Measurements from ENCODE around the gene SENP6. TPM values are rescaled to one million over a fixed set of nuclear protein-coding genes. Genes with fewer than 3 reads are reported as not detected.
A peak's percentile ranks its signal among the peaks of the same experiment; 100 is the strongest.

The SENP6 gene
- polyA plus RNA-seq, 5 donors, result 114 to 178 (median 172) TPM

DNA sequence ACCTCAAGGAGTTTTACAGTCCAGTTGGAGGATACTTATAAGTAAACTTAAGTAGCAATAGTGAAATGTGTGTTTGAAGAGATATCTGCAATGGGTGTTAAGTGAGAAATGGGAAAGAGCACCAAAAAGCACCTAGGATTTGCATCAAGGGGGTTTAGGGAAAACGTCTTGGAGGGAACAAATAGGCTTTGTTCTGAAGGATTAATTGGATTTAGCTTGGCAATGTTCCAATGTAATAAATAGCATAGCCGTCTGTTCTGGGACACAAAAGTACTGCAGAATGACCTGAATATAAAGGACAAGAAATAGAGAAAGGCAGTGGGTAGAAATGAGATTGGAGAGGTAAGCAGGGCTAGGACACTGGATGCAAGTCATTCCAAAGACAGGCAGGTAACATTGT lies 144.5 kb downstream of the SENP6 start:
- no peak for DNase-seq

DNA sequence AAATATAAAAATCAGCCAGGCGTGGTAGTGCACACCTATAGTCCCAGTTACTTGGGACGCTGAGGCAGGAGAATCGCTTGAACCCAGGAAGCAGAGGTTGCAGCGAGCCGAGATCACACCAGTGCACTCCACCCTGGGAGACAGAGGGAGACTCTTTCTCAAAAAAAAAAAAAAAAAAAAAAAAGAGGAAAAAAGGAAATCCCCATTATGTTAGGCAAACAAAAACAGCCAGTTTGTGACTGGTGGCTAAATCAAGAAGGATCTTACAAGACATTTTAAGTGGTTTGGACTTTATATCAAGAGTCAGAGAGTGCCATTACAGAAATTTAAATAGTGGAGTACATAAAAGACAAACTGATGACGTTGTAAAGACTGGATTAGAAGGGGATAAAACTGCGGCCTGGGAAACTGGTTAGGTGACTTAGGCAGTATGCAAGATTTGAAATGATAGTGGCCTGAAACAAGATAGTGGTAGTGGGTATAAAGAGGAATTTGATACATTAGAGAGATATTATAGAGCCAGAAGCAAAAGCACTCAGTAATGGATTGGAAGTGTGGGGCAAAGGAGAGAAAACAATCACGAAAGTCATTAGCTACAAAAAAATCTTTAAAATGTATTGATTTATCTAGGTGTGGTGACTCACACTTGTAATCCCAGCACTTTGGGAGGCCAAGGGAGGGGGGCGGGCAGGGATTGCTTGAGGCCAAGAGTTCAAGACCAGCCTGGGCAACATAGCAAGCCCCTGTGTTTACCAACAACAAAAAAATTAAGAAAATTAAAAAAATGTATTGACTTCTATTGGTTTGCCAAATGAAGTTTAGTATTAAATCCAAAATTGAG lies 145.7 kb downstream of the SENP6 start:
- DNase-seq, result peak; percentile 33 to 40

DNA sequence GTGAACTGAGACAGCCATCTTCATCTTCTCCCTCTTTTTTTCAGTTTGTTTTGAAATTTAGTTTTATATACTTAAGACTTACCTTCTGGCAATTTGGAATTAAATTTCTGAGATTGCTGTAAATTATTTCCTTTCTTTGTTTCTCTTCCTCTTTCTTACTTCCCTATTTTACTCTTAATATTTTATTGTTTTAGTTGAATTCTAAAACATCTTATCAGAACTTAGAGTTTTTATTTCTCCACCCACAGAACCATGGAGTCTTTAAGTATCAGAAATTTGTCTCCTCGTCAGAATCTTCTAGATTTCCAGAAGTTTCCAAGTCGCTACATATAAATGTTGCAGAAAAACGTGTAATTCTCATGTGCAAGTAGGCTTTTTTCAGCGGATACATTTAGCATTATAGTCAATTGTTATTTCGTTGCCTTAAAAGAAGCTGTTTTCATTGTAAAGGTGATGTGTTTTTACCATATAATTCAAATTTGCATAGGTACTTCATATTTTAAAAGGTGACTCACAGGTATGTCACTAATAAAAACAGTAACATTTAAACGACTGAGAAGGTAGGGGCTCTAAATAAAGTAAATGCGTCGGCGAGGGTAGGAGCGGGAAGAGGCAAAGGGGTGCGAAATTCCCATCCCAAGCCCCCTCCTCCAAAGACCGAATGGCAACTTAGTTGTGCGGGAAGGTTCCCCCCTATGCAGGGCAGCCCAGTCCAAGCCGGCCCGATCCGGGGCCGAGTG lies 146.5 kb downstream of the SENP6 start:
- no peak for DNase-seq

DNA sequence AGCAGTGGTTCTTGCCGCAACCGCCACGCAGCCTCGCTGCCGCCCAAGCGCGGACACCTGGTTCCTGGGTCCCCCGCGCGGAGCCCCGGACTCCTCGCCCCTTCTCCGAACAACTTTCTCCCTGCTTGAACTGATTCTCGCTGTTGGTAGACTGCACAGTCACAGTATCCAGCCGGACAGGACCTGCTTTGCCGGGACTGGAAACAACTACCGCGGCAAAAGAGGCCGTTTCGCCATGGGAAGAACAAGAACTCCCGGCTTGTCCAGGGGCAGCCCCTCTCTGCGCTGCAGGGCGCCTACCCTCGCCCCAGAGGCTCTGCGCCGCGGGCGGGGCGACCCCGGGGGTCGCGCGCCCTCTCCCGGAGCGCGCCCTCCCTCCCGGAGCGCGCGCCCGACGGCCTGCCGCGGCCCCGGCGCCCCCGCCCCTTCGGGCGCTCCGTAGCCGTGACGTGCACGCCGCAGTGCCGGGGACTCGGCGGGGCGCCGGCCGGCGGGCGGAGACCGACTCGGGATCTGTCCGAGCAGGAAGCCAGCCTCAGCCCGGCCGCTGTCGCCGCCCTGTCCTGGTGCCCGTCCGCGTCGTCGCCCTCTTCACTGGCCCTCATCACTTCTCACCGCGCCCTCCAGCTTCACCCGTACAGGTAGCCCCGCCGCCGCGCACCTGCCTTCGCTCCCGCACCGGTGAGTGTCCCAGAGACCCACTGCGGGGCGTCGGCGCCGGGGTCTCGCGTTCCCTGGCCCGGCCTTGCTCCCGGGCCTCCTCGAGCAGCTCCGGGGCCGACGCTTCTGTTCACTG lies 147.3 kb downstream of the SENP6 start, which contains the start of gene MYO6:
TSS of gene MYO6 (plus strand) at position 497 of the 796 bp plus-strand sequence. CDS start 68,309 bp downstream, outside the sequence.
- peak; percentile 70 to 73 for DNase-seq

DNA sequence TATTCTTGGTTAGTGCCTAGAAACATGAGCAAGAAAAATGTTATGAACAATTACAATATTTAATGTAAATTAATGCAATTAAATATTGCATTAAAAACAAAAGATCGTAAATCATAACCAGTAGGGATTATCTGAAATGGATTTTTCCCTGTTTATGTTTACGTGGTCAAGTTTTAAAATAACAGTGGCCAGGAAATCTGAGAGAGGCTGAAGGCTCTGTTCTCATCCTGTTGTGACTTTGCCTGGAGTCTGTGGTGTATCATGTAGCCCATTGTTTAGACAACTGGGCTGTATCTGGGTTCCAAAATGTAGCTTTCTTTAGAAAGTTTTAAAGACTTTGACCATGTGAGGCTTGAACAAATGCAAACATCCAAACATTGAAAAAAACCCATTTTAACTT lies 149.8 kb downstream of the SENP6 start:
- no peak for DNase-seq

DNA sequence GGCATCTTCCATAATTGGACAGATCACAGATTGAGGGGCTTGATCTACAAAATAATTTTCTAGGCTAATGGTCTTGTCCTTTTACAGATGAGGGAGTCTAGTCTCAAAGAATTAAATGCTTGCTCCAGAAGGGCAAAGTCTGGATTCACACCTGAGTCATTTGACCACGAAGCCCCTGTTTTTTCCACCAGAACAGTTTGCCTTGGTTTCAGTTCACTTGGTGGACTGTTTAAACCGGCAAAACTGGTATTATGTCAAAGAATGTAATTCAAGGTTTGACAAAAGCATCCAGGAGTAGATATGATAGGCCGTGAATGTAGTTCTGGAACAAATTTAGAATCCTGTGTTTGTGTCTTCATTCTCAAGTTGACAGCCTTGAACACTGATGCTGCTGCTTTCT lies 150.7 kb downstream of the SENP6 start:
- no peak for DNase-seq

DNA sequence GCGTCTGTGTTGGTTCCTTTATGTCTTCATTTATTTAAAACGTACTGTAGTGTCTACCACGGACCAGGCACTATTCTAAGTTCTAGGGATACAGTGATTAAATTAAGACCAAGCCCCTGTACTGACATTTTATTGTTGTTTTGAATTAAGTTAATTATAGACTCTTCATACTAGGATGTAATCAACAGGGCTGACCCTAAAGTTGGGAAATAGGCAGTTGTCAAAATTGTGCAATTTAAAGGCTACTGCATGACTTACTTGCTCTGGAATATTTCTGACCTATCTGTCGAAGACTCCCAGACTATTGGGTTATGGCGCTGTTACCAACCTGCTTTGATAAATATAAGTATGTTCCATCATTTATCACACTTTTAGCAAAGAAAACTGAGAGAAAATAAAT lies 154.0 kb downstream of the SENP6 start:
- DNase-seq, result no peak

DNA sequence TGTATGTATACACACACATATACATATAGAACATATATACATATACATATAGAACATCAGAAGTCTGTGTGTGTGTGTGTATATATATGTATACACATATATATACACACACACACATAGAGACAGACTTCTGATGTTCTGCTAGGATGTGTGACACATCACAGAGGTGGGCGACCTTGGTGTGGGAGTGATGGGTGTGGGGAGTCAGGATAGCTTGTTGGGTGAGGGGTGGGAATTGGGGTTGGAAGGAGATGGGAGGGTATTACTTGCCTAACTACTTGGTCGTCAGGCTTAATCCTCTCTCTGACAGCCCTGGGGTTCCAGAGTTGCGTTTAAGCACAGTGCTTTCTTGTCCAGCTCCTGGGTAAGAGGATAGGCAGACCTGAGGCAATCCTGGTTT lies 155.6 kb downstream of the SENP6 start:
- no peak for DNase-seq

DNA sequence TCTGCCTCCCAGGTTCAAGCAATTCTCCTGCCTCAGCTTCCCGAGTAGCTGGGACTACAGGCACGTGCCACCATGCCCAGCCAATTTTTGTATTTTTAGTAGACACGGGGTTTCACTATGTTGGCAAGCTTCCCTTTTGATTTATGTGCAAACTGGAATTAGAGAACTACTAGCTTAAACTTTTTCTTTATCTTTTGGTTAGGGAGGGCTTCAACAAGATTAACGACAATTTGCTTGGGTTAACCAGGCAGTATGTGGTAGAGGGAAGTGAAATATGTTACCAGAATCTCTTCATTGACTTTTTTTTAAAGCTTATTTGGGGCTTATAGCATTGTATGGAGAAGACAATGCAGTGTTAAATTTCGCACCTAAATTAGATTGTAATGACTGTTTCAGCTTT lies 156.4 kb downstream of the SENP6 start:
- no peak for DNase-seq

DNA sequence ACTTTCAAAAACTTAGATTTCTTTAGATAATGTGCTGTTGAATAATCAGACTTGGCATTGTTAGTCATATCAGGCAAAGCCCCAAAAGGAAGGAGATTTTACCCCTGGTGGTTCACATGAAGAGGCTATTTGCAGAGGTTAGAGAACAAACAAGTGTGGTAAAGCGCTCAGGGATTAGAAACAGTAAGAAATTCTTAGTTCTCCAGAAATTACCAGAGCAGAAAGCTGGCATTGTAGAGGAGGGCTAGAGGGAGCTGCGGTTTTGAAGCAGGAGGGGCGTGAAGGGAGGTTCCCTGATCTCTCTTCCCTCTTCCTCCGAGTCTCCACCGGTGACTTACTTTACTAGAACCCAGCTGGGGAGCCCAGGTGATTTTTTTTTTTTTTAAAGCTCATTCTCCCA lies 157.5 kb downstream of the SENP6 start:
- no peak for DNase-seq

DNA sequence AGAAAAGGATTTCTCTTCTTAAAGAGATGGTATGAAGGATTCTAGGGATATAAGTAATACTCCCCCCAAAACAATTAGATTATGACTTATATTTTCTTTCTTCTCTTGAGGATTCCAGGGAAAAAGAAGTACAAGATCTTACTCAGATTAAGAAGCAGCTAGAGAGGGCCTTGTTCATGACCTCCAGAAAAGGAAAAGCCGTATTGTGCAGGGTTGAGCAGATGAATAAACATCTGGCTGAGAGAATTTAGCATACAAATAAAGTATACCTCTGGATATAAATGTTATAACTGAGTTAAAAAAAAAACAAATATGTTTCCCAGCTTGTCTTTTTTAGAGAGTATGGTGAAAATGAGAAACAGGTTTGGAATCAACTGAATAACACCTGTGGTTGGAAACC lies 158.6 kb downstream of the SENP6 start:
- DNase-seq, result no peak

DNA sequence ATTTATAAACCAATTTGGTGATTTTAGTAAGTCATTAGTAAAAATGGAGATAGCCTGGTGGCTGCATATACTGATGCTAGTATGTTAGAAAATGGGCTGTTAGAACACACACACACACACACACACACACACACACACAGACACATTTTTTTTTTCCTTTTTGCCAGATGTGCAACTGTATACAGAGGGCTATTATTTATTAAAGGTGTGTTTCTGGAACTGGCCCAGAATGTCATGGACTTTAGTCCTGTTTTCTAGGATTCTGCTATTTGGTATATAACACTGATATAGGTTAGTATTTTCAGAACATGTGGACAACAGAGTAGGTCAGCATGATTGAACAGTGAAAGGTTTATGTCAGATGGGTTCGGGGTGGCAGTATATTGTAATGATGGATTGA lies 159.8 kb downstream of the SENP6 start:
- DNase-seq, result no peak

DNA sequence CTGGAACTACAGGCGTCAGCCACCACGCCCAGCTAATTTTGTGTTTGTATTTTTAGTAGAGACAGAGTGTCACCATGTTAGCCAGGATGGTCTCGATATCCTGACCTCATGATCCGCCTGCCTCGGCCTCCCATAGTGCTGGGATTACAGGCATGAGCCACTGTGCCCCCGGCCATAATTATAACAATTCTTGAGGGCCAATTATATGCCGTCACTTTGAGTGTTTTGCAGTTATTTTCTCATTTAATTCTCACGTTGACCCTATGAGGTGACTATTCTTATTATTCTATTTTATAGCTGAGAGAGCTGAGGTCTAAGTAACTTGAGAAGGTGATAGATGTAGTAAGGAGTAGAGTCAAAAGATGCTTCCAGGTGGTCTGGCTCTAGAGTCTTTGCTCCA lies 160.4 kb downstream of the SENP6 start:
- DNase-seq, result no peak

DNA sequence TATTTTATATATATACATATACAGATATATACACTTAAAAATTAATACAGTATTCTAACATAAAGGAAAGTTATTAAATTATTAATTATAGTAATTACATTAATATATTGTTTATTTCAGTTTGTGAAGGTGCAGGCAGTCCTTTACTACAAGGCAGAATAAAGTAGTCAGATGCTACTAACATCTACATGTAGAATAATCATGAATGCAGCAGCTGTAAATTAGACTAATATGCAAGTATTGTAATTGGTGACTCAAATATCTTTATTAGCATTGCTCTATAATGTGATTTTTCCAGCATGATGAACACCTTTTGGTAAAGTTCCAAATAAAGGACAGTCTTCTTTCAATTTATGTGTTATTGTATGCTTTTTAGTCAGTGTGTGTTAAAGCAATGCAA lies 164.7 kb downstream of the SENP6 start:
- DNase-seq, result no peak

Other genes with a start within 250 kb of the SENP6 start
- gene FILIP1, start 108.1 kb upstream of the SENP6 start, polyA plus RNA-seq (ENCODE audit: insufficient read depth in 1 of 5, insufficient read length in 5 of 5, low replicate concordance in 1 of 5), result 10 to 100 TPM; 20.2 to 45.3 (median 37.6) TPM
- 10 to 100 TPM; 21.4 to 32.1 (median 26.6) TPM for gene MYO6, start 147.4 kb downstream of the SENP6 start, polyA plus RNA-seq (ENCODE audit: insufficient read depth in 1 of 5, insufficient read length in 5 of 5, low replicate concordance in 1 of 5)

Measured in right lung (tissue), 5 donors.